ENCODE measurements around the gene CAPZA3. TPM values are rescaled to one million over a fixed set of nuclear protein-coding genes. Genes with fewer than 3 reads are reported as not detected.

CAPZA3 gene
- total RNA-seq, 2 experiments from 2014 or later: not detected

DNA sequence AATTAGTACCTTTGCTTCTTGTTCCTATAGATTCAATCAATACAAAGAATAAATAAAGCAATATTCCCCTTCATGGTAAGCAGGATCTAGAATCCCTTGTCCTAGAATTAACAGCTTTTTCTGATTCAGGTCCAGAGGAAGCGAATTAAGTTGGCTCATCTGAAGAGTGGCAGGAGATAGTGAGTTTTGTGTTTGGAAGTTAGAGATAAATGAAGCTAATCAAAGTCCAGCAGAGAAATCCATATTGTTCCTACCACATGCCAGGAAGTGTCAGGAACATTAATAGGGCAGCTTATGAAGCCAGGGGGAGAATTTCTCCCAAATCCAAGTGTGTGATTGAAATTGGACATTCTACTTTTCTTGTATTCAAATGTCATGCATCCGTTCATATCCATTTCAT is 13.9 kb downstream of the CAPZA3 start:
- H3K9me3 ChIP-seq (ENCODE audit: control insufficient read depth in 1 of 2, insufficient read depth in 1 of 2, low read length in 2 of 2): no peaks in the 10 kb centered on the region
- H3K4me3 ChIP-seq (ENCODE audit: low read length): no peak overlapping the region
- DNase-seq (no peak), ATAC-seq (ENCODE audit: poor library complexity) (no peak)
- Mint-ChIP-seq H3K27ac (no peak overlapping the region), H3K27me3 (no peaks in the 10 kb centered on the region), H3K4me1 (ENCODE audit: low read depth) (no peaks in the 10 kb centered on the region), H3K4me3 (no peak overlapping the region), H3K36me3 (ENCODE audit: low read depth) (no peaks in the 10 kb centered on the region), H3K9me3 (no peaks in the 10 kb centered on the region)
- ChIA-PET CTCF (no interaction called here), POLR2A (no interaction called here)
- TF ChIP-seq, protein P1, sequence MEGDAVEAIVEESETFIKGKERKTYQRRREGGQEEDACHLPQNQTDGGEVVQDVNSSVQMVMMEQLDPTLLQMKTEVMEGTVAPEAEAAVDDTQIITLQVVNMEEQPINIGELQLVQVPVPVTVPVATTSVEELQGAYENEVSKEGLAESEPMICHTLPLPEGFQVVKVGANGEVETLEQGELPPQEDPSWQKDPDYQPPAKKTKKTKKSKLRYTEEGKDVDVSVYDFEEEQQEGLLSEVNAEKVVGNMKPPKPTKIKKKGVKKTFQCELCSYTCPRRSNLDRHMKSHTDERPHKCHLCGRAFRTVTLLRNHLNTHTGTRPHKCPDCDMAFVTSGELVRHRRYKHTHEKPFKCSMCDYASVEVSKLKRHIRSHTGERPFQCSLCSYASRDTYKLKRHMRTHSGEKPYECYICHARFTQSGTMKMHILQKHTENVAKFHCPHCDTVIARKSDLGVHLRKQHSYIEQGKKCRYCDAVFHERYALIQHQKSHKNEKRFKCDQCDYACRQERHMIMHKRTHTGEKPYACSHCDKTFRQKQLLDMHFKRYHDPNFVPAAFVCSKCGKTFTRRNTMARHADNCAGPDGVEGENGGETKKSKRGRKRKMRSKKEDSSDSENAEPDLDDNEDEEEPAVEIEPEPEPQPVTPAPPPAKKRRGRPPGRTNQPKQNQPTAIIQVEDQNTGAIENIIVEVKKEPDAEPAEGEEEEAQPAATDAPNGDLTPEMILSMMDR (IDR thresholded peaks at IDR 0.05): no peak
- no peaks in the 10 kb centered on the region for H3K4me1 ChIP-seq (ENCODE audit: insufficient read depth, low read length)
- intact Hi-C loops (cut with DNase I, micrococcal nuclease): no loop called here
- H3K36me3 ChIP-seq (ENCODE audit: insufficient read depth, low read length): no peaks in the 10 kb centered on the region
- H3K27ac ChIP-seq (ENCODE audit: low read depth in 1 of 2, low read length in 2 of 2): no peak overlapping the region
- no peaks in the 10 kb centered on the region for H3K27me3 ChIP-seq (ENCODE audit: control insufficient read depth in 1 of 2, insufficient read depth in 2 of 2, low read length in 2 of 2)

DNA sequence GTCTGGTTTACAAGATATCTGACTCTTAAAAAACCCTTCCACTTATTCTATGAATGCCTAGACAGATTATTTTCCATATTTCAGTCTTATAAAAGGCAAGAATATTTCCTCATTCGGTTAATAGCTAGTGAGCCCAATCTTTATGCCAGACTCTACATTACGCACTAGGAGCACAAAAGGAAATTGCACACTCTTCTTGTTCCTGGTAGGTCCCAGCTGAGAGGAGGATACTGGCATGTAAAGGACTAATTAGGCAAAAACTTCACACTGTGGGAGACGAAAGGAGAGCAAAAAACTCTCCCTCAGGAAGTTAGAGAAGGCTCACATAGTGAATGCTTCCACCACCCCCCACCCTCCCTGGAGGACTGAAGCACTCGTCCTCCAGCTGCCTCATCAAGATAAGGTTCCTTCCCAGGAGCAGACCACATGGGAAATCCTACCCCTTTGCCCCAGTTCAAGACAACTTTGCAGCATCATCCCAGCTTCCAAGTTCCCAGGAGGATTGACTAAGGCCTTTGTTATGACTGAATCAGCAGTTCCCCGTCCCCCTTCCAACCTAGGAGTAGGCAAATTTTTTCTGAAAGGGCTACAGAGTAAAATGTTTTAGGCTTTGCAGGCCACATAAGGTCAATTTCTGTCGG is 14.5 kb downstream of the CAPZA3 start:
- H3K27me3 Mint-ChIP-seq: no peaks in the 10 kb centered on the region
- no peaks in the 10 kb centered on the region for H3K9me3 Mint-ChIP-seq
- ATAC-seq (ENCODE audit: poor library complexity) (no peak), DNase-seq (no peak)
- Histone ChIP-seq H3K9me3 (ENCODE audit: control insufficient read depth in 1 of 2, insufficient read depth in 1 of 2, low read length in 2 of 2) (no peaks in the 10 kb centered on the region), H3K36me3 (ENCODE audit: insufficient read depth, low read length) (no peaks in the 10 kb centered on the region), H3K4me1 (ENCODE audit: insufficient read depth, low read length) (no peaks in the 10 kb centered on the region), H3K27ac (ENCODE audit: low read depth in 1 of 2, low read length in 2 of 2) (no peak overlapping the region), H3K4me3 (ENCODE audit: low read length) (no peak overlapping the region), H3K27me3 (ENCODE audit: control insufficient read depth in 1 of 2, insufficient read depth in 2 of 2, low read length in 2 of 2) (no peaks in the 10 kb centered on the region)
- H3K4me1 Mint-ChIP-seq (ENCODE audit: low read depth): no peaks in the 10 kb centered on the region
- H3K36me3 Mint-ChIP-seq (ENCODE audit: low read depth): no peaks in the 10 kb centered on the region
- TF ChIP-seq, protein P1 (IDR thresholded peaks at IDR 0.05): no peak
- CTCF ChIA-PET: no interaction called here
- no peak overlapping the region for H3K27ac Mint-ChIP-seq
- POLR2A ChIA-PET: no interaction called here
- intact Hi-C loops (cut with DNase I, micrococcal nuclease): no loop called here
- H3K4me3 Mint-ChIP-seq: no peak overlapping the region

DNA sequence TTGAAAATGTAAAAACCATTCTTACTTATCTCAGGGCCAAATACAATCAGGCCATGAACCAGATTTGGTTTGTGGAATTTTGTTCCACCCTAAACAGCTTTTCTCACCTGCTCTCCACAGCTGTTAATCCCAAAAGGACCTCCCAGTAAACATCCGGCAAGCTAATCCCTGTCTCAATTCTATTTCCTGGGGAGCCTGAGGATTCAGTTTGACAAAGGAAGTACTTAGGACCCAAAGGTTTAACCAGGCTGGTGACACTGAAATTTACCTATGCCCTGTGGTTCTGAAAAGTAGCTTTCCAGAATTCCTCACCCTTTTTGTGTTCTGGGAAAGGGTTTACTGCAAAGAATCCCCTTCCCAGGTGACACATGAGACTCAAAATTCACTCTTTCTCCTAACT is 15.0 kb downstream of the CAPZA3 start:
- no peaks in the 10 kb centered on the region for H3K27me3 Mint-ChIP-seq
- ChIA-PET POLR2A (no interaction called here), CTCF (no interaction called here)
- TF ChIP-seq, protein P1 (IDR thresholded peaks at IDR 0.05): no peak
- ATAC-seq (ENCODE audit: poor library complexity) (no peak), DNase-seq (no peak)
- Histone ChIP-seq H3K4me1 (ENCODE audit: insufficient read depth, low read length) (no peaks in the 10 kb centered on the region), H3K9me3 (ENCODE audit: control insufficient read depth in 1 of 2, insufficient read depth in 1 of 2, low read length in 2 of 2) (no peaks in the 10 kb centered on the region), H3K36me3 (ENCODE audit: insufficient read depth, low read length) (no peaks in the 10 kb centered on the region), H3K4me3 (ENCODE audit: low read length) (no peak overlapping the region), H3K27ac (ENCODE audit: low read depth in 1 of 2, low read length in 2 of 2) (no peak overlapping the region), H3K27me3 (ENCODE audit: control insufficient read depth in 1 of 2, insufficient read depth in 2 of 2, low read length in 2 of 2) (no peaks in the 10 kb centered on the region)
- no peaks in the 10 kb centered on the region for H3K9me3 Mint-ChIP-seq
- H3K27ac Mint-ChIP-seq: no peak overlapping the region
- no peak overlapping the region for H3K4me3 Mint-ChIP-seq
- intact Hi-C loops (cut with DNase I, micrococcal nuclease): no loop called here
- H3K4me1 Mint-ChIP-seq (ENCODE audit: low read depth): no peaks in the 10 kb centered on the region
- H3K36me3 Mint-ChIP-seq (ENCODE audit: low read depth): no peaks in the 10 kb centered on the region
